Measurements from ENCODE around the gene HPS3. TPM values are rescaled to one million over a fixed set of nuclear protein-coding genes. Genes with fewer than 3 reads are reported as not detected.

Gene HPS3
- total and polyA plus RNA-seq, 2 of the 4 experiments (the other 2 are of a cell fraction) = 15.2 to 24.2 TPM

DNA sequence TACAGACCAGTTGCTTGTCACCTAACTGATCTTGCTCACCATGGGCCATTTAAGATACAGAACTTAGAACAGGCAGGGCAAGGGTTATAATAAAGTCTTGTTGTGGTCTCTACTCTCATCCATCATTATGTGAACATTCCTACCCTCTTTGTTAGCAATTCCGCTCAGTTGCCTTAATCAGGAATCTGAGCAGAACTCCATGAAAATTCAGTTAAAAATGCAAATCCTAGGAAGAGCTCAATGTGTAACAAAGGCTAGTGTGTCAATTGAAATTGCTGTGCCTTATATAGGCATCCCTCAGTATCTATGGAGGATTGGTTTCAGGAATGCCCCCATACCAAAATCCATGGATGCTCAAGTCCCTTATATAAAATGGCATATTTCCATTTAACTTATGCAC lies 47.7 kb downstream of the HPS3 start:
- Histone ChIP-seq H3K9ac (ENCODE audit: low read depth, low read length) (no peak overlapping the region), H3K27ac (ENCODE audit: insufficient read depth, low read length) (no peak overlapping the region), H3K9me1 (ENCODE audit: insufficient read depth, low read length) (peaks cover 4% of the 10 kb centered on the region; the same call in 1 of the 2 replicates), H4K91ac (ENCODE audit: insufficient read depth, low read depth, low read length) (no peak overlapping the region), H3K4me3 (ENCODE audit: insufficient read depth, low read depth, low read length) (no peak overlapping the region), H2AK9ac (replicated peaks; ENCODE audit: low read depth, low read length, poor library complexity) (no peak overlapping the region), H4K20me1 (ENCODE audit: insufficient read depth, low read length) (no peaks in the 10 kb centered on the region), H2AK5ac (ENCODE audit: low read depth, low read length) (no peak overlapping the region), H2AFZ (replicated peaks; ENCODE audit: low read length, poor library complexity) (no peak overlapping the region), H4K8ac (ENCODE audit: low read depth in 2 of 2, low read length in 2 of 2) (no peak overlapping the region), H2BK20ac (ENCODE audit: low read depth, low read length) (no peak overlapping the region), H3K4me1 (ENCODE audit: control insufficient read depth, insufficient read depth, low read length) (peaks cover 13% of the 10 kb centered on the region), H2BK15ac (ENCODE audit: low read depth, low read length) (peak overlapping the region; percentile 32; the same call in 1 of the 3 replicates), H2BK5ac (ENCODE audit: low read depth, low read length, poor library complexity, severe bottlenecking) (no peak overlapping the region), H2BK120ac (ENCODE audit: low read depth, low read length) (no peak overlapping the region), H3K23ac (ENCODE audit: low read depth, low read length) (no peak overlapping the region), H3K9me3 (ENCODE audit: control insufficient read depth, insufficient read depth, low read length) (no peaks in the 10 kb centered on the region), H3K4me2 (ENCODE audit: low read depth, low read length) (no peak overlapping the region), H3K14ac (replicated peaks; ENCODE audit: low read depth, low read length) (no peak overlapping the region), H3K36me3 (ENCODE audit: control insufficient read depth, insufficient read depth, low read length) (peaks cover 3% of the 10 kb centered on the region), H4K5ac (ENCODE audit: low read depth, low read length) (no peak overlapping the region), H3K79me1 (ENCODE audit: low read depth in 1 of 2, low read length in 2 of 2) (no peaks in the 10 kb centered on the region), H3K18ac (ENCODE audit: low read depth, low read length) (no peak overlapping the region; the same call in 1 of the 2 replicates), H3K56ac (ENCODE audit: extremely low read depth, insufficient read depth, low read length) (no peak overlapping the region), H3K4ac (ENCODE audit: low read depth, low read length) (no peak overlapping the region), H3K27me3 (ENCODE audit: control insufficient read depth, insufficient read depth, low read length) (no peaks in the 10 kb centered on the region)
- BruUV-seq (replicated peaks) = no TSS peak
- WGBS, 2 experiments (ENCODE audit: extremely low coverage in 2 of 2, insufficient read length in 1 of 2) = no CpG with 5 or more reads among the region's 1 CpG
- in situ Hi-C loops (cut with MboI; ENCODE audit: low sequenced_read_pairs) (no loop called here), intact Hi-C loops (cut with micrococcal nuclease) (loop anchor here (5.0 kb wide), 1 partner anchor 40 kb away; no protein-coding TSS in a partner anchor), dilution Hi-C loops (cut with HindIII; ENCODE audit: low sequenced_read_pairs, unreplicated experiment) (no loop called here)
- TF ChIP-seq CEBPB (IDR thresholded peaks at IDR 0.05; ENCODE audit: low read depth, low read length) (no peak), MAFK (IDR thresholded peaks at IDR 0.05; ENCODE audit: low read depth, low read length) (no peak), SMC3 (IDR thresholded peaks at IDR 0.05; ENCODE audit: low read depth, low read length) (no peak), RAD21 (IDR thresholded peaks at IDR 0.05; ENCODE audit: low read length) (no peak), RCOR1 (IDR thresholded peaks at IDR 0.05; ENCODE audit: insufficient replicate concordance, low read length) (no peak), POLR2A (IDR thresholded peaks at IDR 0.05; ENCODE audit: low read depth, low read length) (no peak), FOS (IDR thresholded peaks at IDR 0.05; ENCODE audit: low read depth, low read length) (no peak), CHD1 (IDR thresholded peaks at IDR 0.05; ENCODE audit: low read depth, low read length) (no peak), MXI1 (IDR thresholded peaks at IDR 0.05; ENCODE audit: borderline replicate concordance, low read depth, low read length) (no peak)
- TF ChIP-seq, protein P1, sequence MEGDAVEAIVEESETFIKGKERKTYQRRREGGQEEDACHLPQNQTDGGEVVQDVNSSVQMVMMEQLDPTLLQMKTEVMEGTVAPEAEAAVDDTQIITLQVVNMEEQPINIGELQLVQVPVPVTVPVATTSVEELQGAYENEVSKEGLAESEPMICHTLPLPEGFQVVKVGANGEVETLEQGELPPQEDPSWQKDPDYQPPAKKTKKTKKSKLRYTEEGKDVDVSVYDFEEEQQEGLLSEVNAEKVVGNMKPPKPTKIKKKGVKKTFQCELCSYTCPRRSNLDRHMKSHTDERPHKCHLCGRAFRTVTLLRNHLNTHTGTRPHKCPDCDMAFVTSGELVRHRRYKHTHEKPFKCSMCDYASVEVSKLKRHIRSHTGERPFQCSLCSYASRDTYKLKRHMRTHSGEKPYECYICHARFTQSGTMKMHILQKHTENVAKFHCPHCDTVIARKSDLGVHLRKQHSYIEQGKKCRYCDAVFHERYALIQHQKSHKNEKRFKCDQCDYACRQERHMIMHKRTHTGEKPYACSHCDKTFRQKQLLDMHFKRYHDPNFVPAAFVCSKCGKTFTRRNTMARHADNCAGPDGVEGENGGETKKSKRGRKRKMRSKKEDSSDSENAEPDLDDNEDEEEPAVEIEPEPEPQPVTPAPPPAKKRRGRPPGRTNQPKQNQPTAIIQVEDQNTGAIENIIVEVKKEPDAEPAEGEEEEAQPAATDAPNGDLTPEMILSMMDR (conservative IDR thresholded peaks at IDR 0.05; ENCODE audit: low read depth, low read length) = no peak
- TF ChIP-seq, protein P2, sequence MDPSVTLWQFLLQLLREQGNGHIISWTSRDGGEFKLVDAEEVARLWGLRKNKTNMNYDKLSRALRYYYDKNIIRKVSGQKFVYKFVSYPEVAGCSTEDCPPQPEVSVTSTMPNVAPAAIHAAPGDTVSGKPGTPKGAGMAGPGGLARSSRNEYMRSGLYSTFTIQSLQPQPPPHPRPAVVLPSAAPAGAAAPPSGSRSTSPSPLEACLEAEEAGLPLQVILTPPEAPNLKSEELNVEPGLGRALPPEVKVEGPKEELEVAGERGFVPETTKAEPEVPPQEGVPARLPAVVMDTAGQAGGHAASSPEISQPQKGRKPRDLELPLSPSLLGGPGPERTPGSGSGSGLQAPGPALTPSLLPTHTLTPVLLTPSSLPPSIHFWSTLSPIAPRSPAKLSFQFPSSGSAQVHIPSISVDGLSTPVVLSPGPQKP (IDR thresholded peaks at IDR 0.05; ENCODE audit: borderline replicate concordance, low read depth, low read length) = no peak
- CTCF ChIA-PET = no interaction called here
- POLR2A ChIA-PET (ENCODE audit: unreplicated experiment) = no interaction called here
- DNase-seq (no peak), ATAC-seq (ENCODE audit: low read depth) (no peak)

Measured in IMR-90 (cell line).